C4-2B (cell line): Measurements from ENCODE around the gene ANKRD63.

ENCODE experiments used
- H3K27ac ChIP-seq: fragments of 450-650 bp; 2 replicates; pipeline ENCODE4 v1.5.1; 2017
- CTCF ChIP-seq: fragments of 450-650 bp; conservative IDR thresholded peaks from 2 replicates; pipeline ENCODE4 v1.5.1; 2017; ENCODE audit warnings: mild to moderate bottlenecking
- ZFX ChIP-seq: fragments of 450-650 bp; IDR thresholded peaks from 2 replicates; pipeline ENCODE4 v1.6.1; 2017

The ANKRD63 gene

GRCh38 chr15:40282869-40283614, at the start of gene ANKRD63:
ANKRD63 (minus strand) TSS chr15:40283064; CDS start chr15:40282586, 478 bp downstream.
- H3K27ac ChIP-seq: no peak within 1 kb of the TSS; the same call in 1 of the 2 replicates
- TF ChIP-seq ZFX: no peak
- no peak for TF ChIP-seq CTCF

GRCh38 chr15:40332113-40332781, 49.4 kb upstream of the ANKRD63 start:
- H3K27ac ChIP-seq: no peak overlapping the region
- TF ChIP-seq ZFX: no peak
- TF ChIP-seq CTCF: no peak

- no peak overlapping the region for H3K27ac ChIP-seq
- no peak for TF ChIP-seq ZFX
- no peak for TF ChIP-seq CTCF
Measured at GRCh38 chr15:40331637-40332036, 48.8 kb upstream of the ANKRD63 start.

- no peak overlapping the region for H3K27ac ChIP-seq
- TF ChIP-seq ZFX (no peak), CTCF (no peak)
Measured at GRCh38 chr15:40331026-40331425, 48.2 kb upstream of the ANKRD63 start.

GRCh38 chr15:40330368-40330836, 47.5 kb upstream of the ANKRD63 start:
- H3K27ac ChIP-seq: no peak overlapping the region
- no peak for TF ChIP-seq ZFX
- no peak for TF ChIP-seq CTCF

GRCh38 chr15:40329804-40330203, 46.9 kb upstream of the ANKRD63 start:
- no peak overlapping the region for H3K27ac ChIP-seq
- no peak for TF ChIP-seq ZFX
- TF ChIP-seq CTCF: no peak

GRCh38 chr15:40328751-40329150, 45.9 kb upstream of the ANKRD63 start:
- no peak overlapping the region for H3K27ac ChIP-seq
- TF ChIP-seq CTCF: no peak
- TF ChIP-seq ZFX: no peak
